C4-2B (cell line): ENCODE results near the gene RIMS4.

Source experiments
- H3K27ac ChIP-seq: fragments of 450-650 bp; 2 replicates; pipeline ENCODE4 v1.5.1; 2017
- CTCF ChIP-seq: fragments of 450-650 bp; conservative IDR thresholded peaks from 2 replicates; pipeline ENCODE4 v1.5.1; 2017; ENCODE audit warnings: mild to moderate bottlenecking
- ZFX ChIP-seq: fragments of 450-650 bp; IDR thresholded peaks from 2 replicates; pipeline ENCODE4 v1.6.1; 2017

Gene RIMS4

GRCh38 chr20:44849703-44850102, 39.4 kb upstream of the RIMS4 start:
- TF ChIP-seq CTCF (peak; percentile 15), ZFX (no peak)

GRCh38 chr20:44848254-44849015, 38.1 kb upstream of the RIMS4 start:
- no peak overlapping the region for H3K27ac ChIP-seq
- TF ChIP-seq CTCF (no peak), ZFX (no peak)

More at GRCh38 chr20:44849703-44850102, 39.4 kb upstream of the RIMS4 start:
- no peak overlapping the region for H3K27ac ChIP-seq

GRCh38 chr20:44843876-44844275, 33.5 kb upstream of the RIMS4 start:
- TF ChIP-seq ZFX (no peak), CTCF (no peak)
- no peak overlapping the region for H3K27ac ChIP-seq

GRCh38 chr20:44841955-44842354, 31.6 kb upstream of the RIMS4 start:
- H3K27ac ChIP-seq, result no peak overlapping the region
- no peak for TF ChIP-seq CTCF
- no peak for TF ChIP-seq ZFX

GRCh38 chr20:44840826-44841225, 30.5 kb upstream of the RIMS4 start:
- TF ChIP-seq ZFX (no peak), CTCF (no peak)
- no peak overlapping the region for H3K27ac ChIP-seq

- TF ChIP-seq ZFX (no peak), CTCF (no peak)
- H3K27ac ChIP-seq, result no peak overlapping the region
Measured at GRCh38 chr20:44839481-44839880, 29.1 kb upstream of the RIMS4 start.

- TF ChIP-seq CTCF (no peak), ZFX (no peak)
- H3K27ac ChIP-seq, result no peak overlapping the region
Measured at GRCh38 chr20:44838521-44838920, 28.2 kb upstream of the RIMS4 start.
